Measurements from ENCODE around the gene MYO10.

MYO10 gene

DNA sequence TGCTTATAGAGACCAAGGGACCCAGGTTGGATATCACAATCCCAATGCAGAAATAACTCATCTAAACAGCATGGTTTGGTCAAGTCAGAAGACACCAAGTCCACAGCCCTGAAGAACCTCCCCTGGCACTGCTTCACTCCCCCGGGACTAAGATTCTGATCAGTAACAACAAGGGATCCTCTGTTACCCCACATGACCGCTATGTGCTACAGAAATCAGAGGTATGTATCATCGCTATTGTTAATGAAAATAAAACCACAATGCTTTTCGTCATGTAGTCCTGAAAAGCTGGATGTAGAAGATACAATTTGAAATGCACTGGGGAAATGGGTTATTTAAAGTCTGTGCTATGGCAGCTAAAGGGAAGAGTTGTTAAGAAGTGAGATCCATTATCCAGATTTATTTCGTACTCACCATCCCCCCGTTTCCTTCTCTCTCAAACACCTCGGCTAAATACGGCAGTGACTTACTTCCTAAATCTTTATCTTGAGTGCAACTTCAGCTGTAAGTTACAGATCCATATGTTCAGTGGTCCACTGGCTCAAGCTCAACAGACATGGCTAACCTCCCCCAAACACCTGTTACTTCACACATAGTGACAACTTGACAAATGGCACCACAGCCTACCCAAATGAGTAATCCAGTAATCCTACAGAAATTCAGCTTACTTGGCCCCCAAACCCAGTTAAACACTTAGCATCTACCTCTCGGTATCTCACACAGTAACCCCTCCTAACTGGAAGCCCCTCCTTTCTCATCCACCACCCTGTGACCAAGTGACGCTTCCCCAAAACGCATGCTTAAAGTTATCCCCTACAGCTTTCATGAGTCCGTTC is 129.2 kb downstream of the MYO10 start:
- DNase-seq: no peak

GRCh38 chr5:16805486-16805885 is 130.6 kb downstream of the MYO10 start:
- DNase-seq: no peak

DNA sequence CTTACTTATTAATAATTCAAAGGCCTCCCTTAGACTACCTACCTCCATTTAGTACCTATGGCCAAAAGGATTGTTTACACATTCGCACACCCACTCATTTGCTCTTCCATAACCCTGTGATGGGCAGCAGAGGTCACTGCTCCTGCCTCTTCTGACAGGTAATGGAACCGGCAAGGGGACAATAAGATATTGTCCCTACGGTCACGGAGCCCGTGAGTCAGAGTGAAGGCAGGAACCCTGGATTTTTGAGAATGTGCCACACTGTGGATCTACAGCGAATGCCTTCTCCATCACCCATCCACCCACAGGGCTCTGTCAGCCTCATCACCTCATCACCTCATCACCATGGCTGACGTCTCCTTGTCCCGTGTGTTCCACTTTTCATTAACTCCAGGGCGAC is 132.3 kb downstream of the MYO10 start:
- DNase-seq: no peak

- no peak for DNase-seq
Observed at GRCh38 chr5:16800477-16800876, 135.6 kb downstream of the MYO10 start.

DNA sequence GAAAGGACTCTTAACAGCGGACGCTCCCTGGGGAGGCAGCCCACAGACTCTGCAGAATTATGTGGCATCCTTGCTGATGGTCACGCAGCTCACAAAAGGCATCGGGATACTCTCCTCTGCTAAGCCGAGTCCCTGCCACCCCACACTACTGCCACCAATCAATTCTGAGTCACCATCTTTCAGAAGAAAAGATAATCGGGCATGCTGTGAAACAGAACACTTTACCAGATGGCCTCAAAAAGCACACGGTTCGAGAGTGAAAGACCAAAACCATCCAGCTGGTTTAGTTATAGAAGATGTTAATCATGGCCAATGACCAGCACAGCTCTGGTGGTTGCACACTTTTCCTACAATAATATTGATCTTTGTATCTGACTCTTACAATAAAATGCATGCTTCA is 136.3 kb downstream of the MYO10 start:
- no peak for DNase-seq

DNA sequence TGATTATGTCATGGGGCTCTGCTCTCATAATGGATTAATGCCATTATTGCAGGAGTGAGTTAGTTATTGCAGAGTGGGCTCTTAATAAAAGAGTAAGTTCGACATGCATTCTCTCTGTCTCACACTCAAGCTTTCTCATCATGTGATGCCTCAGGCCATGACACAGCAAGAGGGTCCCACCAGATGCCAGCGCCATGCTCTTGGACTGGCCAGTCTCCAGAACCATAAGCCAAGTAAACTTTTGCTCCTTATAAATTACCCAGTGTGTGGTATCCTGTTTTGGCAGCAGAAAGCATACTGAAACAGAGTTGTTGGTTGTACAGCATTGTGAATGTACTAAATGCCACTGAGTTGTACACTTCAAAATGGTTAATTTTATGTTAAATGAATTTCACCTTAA is 138.1 kb downstream of the MYO10 start:
- DNase-seq: no peak

DNA sequence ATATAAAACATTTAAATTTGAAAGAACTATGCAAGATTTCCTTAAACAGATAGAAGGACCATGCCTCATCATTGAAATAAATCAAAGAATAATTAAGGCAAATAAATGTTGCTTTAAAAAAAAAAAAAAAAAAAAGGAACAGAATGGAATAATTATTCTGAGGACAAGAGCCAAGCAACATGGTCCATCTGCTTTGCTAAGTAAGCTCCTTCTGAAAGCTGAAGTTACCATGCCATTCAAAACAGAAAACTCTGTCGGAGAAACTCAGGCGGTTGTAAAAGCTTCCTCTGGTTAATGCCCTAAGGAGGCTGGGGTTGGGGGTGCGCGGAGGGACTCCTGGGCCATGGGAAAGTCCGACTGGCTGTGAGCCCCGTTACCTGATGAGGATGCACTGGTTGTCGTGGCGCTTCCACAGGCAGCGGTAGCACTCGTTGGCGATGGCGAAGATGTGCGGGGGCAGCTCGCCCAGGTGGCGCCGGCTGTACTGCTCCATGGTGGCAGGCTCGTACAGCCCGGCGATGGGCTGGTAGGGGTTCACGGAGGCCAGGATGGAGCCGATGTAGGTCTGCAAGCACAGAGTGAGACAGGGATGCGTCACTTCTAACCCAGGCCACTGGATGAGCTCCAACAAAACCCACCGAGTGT is 141.7 kb downstream of the MYO10 start:
- no peak for DNase-seq

GRCh38 chr5:16792598-16793275 is 143.4 kb downstream of the MYO10 start:
- no peak for DNase-seq

DNA sequence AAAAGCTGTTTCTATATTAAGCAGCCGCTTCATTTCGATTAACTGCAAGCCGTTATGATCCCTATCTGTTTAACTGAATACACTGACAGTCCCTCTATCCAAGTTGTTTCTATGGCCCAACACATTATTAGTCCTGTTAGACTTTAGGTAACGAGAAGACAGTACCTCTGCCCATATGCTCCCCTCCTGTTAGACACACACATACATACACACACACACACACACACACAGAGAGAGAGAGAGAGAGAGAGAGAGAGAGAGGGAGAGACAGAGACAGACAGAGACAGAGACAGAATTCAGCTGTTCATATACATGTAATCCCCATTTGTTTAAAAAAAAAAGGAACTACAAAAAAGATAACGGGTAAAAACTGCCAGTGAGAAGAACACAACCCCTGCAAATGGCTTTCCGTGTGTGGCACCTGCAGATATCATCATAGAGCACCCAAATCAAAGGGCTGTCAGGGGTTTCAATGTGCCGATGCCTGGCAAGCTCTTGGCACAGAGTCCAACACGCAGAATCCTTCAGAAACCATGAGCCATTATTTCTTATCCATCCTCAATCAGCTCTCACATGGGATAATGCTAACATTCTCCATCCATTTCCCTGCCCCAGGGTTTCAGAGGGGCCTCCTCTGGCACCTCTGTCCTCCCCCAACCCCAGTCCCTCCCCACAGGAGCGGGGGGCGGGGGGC is 144.0 kb downstream of the MYO10 start:
- DNase-seq: no peak

- peak; percentile 36 for DNase-seq
Observed at GRCh38 chr5:16791036-16791705, 144.9 kb downstream of the MYO10 start.

DNA sequence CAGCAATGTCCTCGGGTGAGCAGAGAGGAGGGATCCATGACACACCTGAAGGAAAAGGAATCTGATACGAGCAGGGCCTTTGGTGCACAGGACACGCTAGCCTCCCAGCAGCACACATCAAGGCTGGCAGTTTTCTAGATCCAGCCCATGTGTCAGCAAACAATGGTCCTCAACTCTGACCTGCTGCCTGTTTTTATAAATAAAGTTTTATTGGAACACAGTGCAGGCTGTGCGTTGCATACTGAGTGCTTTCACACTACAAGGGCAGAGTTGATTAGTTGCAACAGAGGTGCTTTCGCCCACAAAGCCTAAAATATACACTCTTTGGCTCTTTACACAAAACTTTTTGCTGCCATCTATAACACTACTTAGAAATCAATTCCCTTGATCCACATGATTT is 147.1 kb downstream of the MYO10 start:
- no peak for DNase-seq

- no peak for DNase-seq
Observed at GRCh38 chr5:16787278-16787677, 148.8 kb downstream of the MYO10 start.

- no peak for DNase-seq
Observed at GRCh38 chr5:16784843-16785791, 151.0 kb downstream of the MYO10 start.

- DNase-seq: no peak
Observed at GRCh38 chr5:16784088-16784487, 152.0 kb downstream of the MYO10 start.

DNA sequence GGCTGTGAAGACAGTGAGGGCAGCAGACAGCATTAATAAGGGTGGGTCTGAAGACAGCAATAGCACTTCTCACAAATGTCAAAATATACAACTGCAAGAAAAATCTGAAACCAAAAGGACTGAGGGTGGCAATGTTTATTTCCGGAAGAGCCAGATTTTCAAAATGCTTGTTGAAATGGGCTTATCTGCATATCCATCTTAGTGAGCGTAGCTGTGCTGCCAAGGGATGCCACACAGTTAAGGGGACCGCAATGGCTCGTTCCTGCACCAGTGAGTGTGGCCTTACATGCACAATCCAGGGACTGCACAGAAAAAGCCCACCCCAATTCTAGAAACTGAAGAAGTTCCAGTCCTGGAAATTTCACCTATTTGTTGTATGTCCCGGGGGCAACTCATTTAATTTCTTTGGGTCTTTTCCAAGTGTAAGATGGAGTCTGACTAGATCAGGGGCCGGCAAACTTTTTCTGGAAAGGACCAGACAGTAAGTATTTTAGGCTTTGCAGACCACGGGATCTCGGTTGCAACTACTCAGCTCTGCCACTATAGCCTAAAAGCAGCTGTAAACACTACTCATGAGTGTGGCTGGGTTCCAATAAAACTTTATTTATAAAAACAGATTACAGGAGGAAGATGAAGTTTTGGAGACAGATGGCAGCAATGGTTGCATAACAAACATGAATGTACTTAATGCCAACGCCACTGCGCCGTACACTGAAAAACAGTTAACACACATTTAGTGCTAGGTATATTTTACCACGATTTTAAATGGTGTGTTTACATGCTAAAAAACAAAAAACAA is 154.1 kb downstream of the MYO10 start:
- no peak for DNase-seq

DNA sequence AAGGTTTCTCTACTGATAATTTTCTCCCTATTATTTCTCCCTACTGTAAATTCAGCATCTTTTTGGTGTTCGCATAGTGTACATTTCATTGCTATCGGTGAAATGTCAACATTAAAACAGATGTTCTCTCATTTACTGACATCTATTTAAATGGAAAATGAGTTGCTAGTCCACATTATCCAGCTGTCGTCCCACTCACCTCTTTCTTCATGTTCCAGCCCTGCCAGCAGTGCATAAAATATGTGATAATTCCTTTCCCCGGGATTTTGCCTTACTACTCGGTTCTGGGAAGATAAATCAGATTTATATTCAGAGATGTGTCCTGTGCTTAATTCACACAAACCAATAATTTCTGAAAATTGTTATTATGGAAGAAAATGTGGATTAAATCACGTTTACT is 155.8 kb downstream of the MYO10 start:
- DNase-seq: no peak

DNA sequence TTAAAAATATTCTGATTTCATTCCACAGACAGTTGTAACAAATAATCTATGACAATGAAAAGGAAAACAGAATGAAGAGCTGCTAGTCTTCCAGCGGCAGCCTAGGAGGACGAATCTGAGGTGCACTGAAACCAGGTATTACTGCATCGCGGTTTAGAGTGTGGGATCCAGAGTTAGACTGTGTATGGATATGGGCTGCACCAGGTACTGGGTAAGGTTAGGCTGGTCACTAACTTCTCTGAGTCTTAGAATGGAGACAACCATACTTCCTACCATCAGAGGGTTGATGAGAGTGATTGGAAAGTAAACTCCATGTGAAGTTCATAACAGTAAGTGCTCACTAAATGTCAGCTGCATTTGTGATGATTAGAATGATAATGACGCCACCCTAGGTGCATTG is 158.7 kb downstream of the MYO10 start:
- no peak for DNase-seq

GRCh38 chr5:16776611-16777251 is 159.4 kb downstream of the MYO10 start:
- DNase-seq: no peak

DNA sequence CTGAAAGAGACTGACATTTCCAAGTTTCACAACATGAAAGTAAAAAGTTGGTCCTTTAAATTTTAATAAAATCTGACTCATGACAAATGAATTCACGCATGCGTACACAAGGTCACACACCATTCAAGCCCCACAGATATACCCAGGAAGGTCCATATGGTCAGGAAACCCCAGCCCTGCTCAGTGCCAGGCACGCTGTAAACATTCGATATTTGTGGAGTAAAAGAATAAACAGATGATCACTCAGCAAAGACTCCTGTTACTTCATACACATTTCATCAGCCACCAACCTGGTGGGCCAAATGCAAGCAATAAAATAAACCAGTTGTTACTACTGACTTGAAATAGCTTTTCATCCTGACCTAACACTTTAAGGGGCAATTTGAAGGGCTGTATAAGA is 161.3 kb downstream of the MYO10 start:
- no peak for DNase-seq

DNA sequence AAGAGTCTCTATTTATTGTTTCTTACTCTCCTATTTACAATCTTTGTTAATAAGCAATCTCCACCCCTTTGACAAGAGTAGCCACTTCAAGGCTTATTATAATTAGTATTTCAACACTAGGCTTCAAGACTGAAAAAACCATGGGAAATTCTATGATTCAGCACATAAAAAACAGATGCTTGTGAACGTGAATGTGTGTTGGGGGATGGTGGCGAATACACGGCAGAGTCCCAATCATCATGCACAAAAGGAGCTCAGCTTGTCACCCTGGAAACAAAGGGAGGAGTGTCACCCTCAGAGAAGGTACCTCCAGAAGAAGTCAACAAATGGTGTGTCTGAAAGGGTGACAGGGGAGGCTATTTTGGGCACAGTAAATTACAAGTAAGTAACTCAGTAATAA is 162.1 kb downstream of the MYO10 start:
- no peak for DNase-seq

All from DMS79 treated with DMSO at 0.1 percent for 48 hours (cell line).